T-cell (primary cell): ENCODE measurements around the gene CCDC190. TPM values are rescaled to one million over a fixed set of nuclear protein-coding genes. Genes with fewer than 3 reads are reported as not detected.

ENCODE experiments used
- ATAC-seq, 4 experiments: fragments of 200-7000 bp in 3 of 4; fragments of 150-1000 bp in 1 of 4; cut with Tn5 transposase; replicated peaks in 1 of 4; 1 replicate in 3 of 4; 2 replicates in 1 of 4; pipeline ENCODE4 v1.10.0; 2021; ENCODE audit warnings: moderate library complexity in 3 of 4, mild to moderate bottlenecking in 2 of 4, moderate number of reproducible peaks in 1 of 4
- CTCF ChIA-PET, 2 donors: fragments of 300-600 bp; sonication (Branson Sonifier 250); formaldehyde crosslinking; loops; one replicate each; lab custom pipeline; 2022; ENCODE audit warnings: antibody characterized with exemption in 2 of 2; lab: Charles Lee
- POLR2A ChIA-PET, 2 donors: fragments of 300-600 bp; sonication (Branson Sonifier 250); formaldehyde crosslinking; loops; one replicate each; lab custom pipeline; 2022; ENCODE audit warnings: antibody characterized with exemption in 2 of 2; lab: Charles Lee
- DNase-seq, 35 experiments: peaks; one replicate each; pipeline versions ENCODE4 v3.0.0 to v3.0.0-alpha.2; 2013 to 2023
- H3K27ac ChIP-seq: one replicate; pipeline ENCODE4 v1.5.1; 2013; ENCODE audit warnings: low read length
- H3K27me3 ChIP-seq, 2 experiments: replicated peaks in 1 of 2; 1 replicate in 1 of 2; 2 replicates in 1 of 2; pipeline versions ENCODE4 v1.6.1 to v1.7.0; 2013; ENCODE audit warnings: low read length in 1 of 2, mixed read lengths in 1 of 2; ENCODE audit not compliant: control insufficient read depth in 2 of 2, insufficient read depth in 2 of 2; ENCODE audit errors: extremely low read depth in 1 of 2
- H3K36me3 ChIP-seq, 2 donors: 1 replicate in 1 of 2; 2 replicates in 1 of 2; pipeline versions ENCODE4 v1.6.1 to v1.7.0; 2013; ENCODE audit warnings: low read length in 1 of 2; ENCODE audit not compliant: control insufficient read depth in 2 of 2, insufficient read depth in 1 of 2; ENCODE audit errors: extremely low read depth in 1 of 2
- H3K4me1 ChIP-seq, 2 experiments: 1 replicate in 1 of 2; 2 replicates in 1 of 2; pipeline versions ENCODE4 v1.6.1 to v1.7.0; 2013; ENCODE audit warnings: low read length in 2 of 2, mixed read lengths in 1 of 2; ENCODE audit not compliant: insufficient read depth in 2 of 2, control insufficient read depth in 1 of 2; ENCODE audit errors: extremely low read depth in 1 of 2
- H3K4me3 ChIP-seq, 2 donors: 1 replicate in 1 of 2; 2 replicates in 1 of 2; pipeline versions ENCODE4 v1.5.1 to v1.7.0; 2013; ENCODE audit warnings: mild to moderate bottlenecking in 2 of 2, low read length in 1 of 2, moderate library complexity in 1 of 2; ENCODE audit not compliant: control insufficient read depth in 1 of 2; ENCODE audit errors: extremely low read depth in 1 of 2
- H3K9me3 ChIP-seq: 2 replicates; pipeline ENCODE4 v1.7.0; 2013
- H3K27ac Mint-ChIP-seq, 2 donors: one replicate each; pipeline ENCODE4 v1.8.0; 2020 to 2021; ENCODE audit warnings: mild to moderate bottlenecking in 2 of 2, mixed read lengths in 2 of 2
- H3K27me3 Mint-ChIP-seq, 2 donors: one replicate each; pipeline ENCODE4 v1.8.0; 2021 to 2022; ENCODE audit warnings: mixed read lengths in 2 of 2
- H3K36me3 Mint-ChIP-seq: one replicate; pipeline ENCODE4 v1.8.0; 2021; ENCODE audit warnings: mixed read lengths
- H3K4me1 Mint-ChIP-seq, 3 donors: one replicate each; pipeline ENCODE4 v1.8.0; 2020 to 2022; ENCODE audit warnings: mixed read lengths in 3 of 3, mild to moderate bottlenecking in 1 of 3
- H3K4me3 Mint-ChIP-seq, 3 donors: one replicate each; pipeline ENCODE4 v1.8.0; 2020 to 2022; ENCODE audit warnings: mild to moderate bottlenecking in 3 of 3, mixed read lengths in 3 of 3, moderate library complexity in 3 of 3
- H3K9me3 Mint-ChIP-seq, 3 donors: one replicate each; pipeline ENCODE4 v1.8.0; 2020 to 2022; ENCODE audit warnings: mixed read lengths in 3 of 3
- WGBS: methylation state at CpG from one replicate; pipeline ENCODE4 v1.1.5; 2013; ENCODE audit warnings: missing lambda C conversion rate; ENCODE audit not compliant: insufficient coverage; 5-methylcytosine and 5-hydroxymethylcytosine counted together
- total RNA-seq, 35 experiments: library from RNA in 6 of 35; stranded (reverse) in 6 of 35; fragments of 120-200 nt in 1 of 35; gene quantifications; one replicate each; pipeline versions ENCODE4 v1.2.1 to v1.2.4 and lab custom pipeline; 2013 to 2026

The CCDC190 gene
- total RNA-seq, 5 donors from 2014 or later (not counting 1 experiment from before 2014, with no cell fraction given) = not detected

- ATAC-seq (no peak), DNase-seq (no peak)
- no peaks in the 10 kb centered on the region for H3K9me3 ChIP-seq
- H3K27ac ChIP-seq = no peak overlapping the region
- POLR2A ChIA-PET = no interaction called here
- H3K4me3 ChIP-seq = no peak overlapping the region
- H3K27me3 Mint-ChIP-seq = peaks cover 0 to 9% of the 10 kb centered on the region in 2 donors
- H3K27me3 ChIP-seq = no peaks in the 10 kb centered on the region
- no peaks in the 10 kb centered on the region for H3K36me3 ChIP-seq
- H3K4me1 Mint-ChIP-seq = no peaks in the 10 kb centered on the region
- H3K9me3 Mint-ChIP-seq = no peaks in the 10 kb centered on the region
- H3K27ac Mint-ChIP-seq = no peak overlapping the region
- H3K4me3 Mint-ChIP-seq = no peak overlapping the region
- no CpG with 5 or more reads among the region's 4 CpGs for WGBS
- H3K36me3 Mint-ChIP-seq = no peaks in the 10 kb centered on the region
- no peaks in the 10 kb centered on the region for H3K4me1 ChIP-seq
- CTCF ChIA-PET = no interaction called here
Observed at GRCh38 chr1:162904579-162904978, 43.6 kb upstream of the CCDC190 start.

- Histone ChIP-seq H3K27me3 (no peaks in the 10 kb centered on the region), H3K9me3 (no peaks in the 10 kb centered on the region), H3K4me3 (no peak overlapping the region), H3K27ac (no peak overlapping the region), H3K36me3 (no peaks in the 10 kb centered on the region), H3K4me1 (no peaks in the 10 kb centered on the region)
- ChIA-PET CTCF (no interaction called here), POLR2A (no interaction called here)
- no peaks in the 10 kb centered on the region for H3K9me3 Mint-ChIP-seq
- H3K27me3 Mint-ChIP-seq = peaks cover 0 to 4% of the 10 kb centered on the region in 2 donors
- WGBS = 100% methylated on average over 2 of the region's 3 CpGs
- no peaks in the 10 kb centered on the region for H3K4me1 Mint-ChIP-seq
- DNase-seq (no peak), ATAC-seq (no peak)
- no peaks in the 10 kb centered on the region for H3K36me3 Mint-ChIP-seq
- no peak overlapping the region for H3K27ac Mint-ChIP-seq
- no peak overlapping the region for H3K4me3 Mint-ChIP-seq
Observed at GRCh38 chr1:162904023-162904422, 43.0 kb upstream of the CCDC190 start.

DNA sequence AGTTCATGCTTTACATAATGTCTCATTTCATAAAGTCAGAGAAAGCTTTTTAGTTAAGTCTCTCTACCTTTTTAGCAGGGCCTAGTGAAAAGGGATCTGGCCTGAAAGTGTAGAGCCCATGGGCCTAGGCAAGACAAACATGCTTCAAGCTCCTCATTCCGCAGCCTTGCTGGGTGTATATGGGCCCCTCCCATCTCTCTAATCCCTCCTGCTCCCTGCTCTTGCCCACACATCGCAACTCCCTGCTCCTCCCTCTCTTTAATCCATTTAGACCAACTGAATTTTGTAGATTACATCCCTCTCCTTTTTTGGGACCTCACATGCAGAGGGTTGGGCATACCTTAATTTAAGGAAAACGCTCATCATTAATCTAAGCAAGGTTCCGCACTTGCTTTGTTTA is 42.3 kb upstream of the CCDC190 start:
- no peak for ATAC-seq
- POLR2A ChIA-PET = no interaction called here

GRCh38 chr1:162902416-162902815 is 41.4 kb upstream of the CCDC190 start:
- Histone ChIP-seq H3K4me1 (no peaks in the 10 kb centered on the region), H3K36me3 (no peaks in the 10 kb centered on the region), H3K9me3 (no peaks in the 10 kb centered on the region), H3K27me3 (no peaks in the 10 kb centered on the region), H3K27ac (no peak overlapping the region), H3K4me3 (no peak overlapping the region)
- DNase-seq = no peak
- no peak for ATAC-seq
- Mint-ChIP-seq H3K36me3 (no peaks in the 10 kb centered on the region), H3K4me1 (no peaks in the 10 kb centered on the region), H3K9me3 (no peaks in the 10 kb centered on the region), H3K4me3 (no peak overlapping the region), H3K27ac (no peak overlapping the region), H3K27me3 (peaks cover 0 to 5% of the 10 kb centered on the region in 2 donors)
- ChIA-PET CTCF (no interaction called here), POLR2A (no interaction called here)
- WGBS = 57% methylated on average over 1 of the region's 2 CpGs

More for the DNA sequence above, 42.3 kb upstream of the CCDC190 start:
- Mint-ChIP-seq H3K36me3 (no peaks in the 10 kb centered on the region), H3K9me3 (no peaks in the 10 kb centered on the region), H3K27ac (no peak overlapping the region), H3K27me3 (peaks cover 0 to 4% of the 10 kb centered on the region in 2 donors), H3K4me1 (no peaks in the 10 kb centered on the region), H3K4me3 (no peak overlapping the region)
- CTCF ChIA-PET = no interaction called here
- no peak for DNase-seq
- 100% methylated on average over 1 of the region's 4 CpGs for WGBS
- Histone ChIP-seq H3K9me3 (no peaks in the 10 kb centered on the region), H3K4me1 (no peaks in the 10 kb centered on the region), H3K4me3 (no peak overlapping the region), H3K36me3 (no peaks in the 10 kb centered on the region), H3K27me3 (no peaks in the 10 kb centered on the region), H3K27ac (no peak overlapping the region)

DNA sequence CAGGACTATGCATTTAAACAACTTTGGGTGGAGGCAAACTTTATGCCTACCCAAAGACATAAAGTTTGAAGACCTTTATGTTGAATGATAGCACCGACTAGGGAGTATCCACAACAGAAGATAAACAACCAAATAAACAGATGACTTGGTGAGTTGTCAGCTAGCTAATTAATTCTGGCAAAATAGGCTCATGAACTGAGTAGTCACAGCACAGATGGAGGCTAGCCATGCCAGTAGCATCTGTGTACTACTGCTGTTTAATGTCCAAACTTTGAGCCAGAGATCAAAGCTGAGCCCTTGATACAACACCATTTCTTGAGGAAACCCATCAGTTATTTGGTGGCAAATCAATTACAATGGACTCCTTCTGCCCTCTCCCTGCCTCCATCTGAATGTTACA is 40.3 kb upstream of the CCDC190 start:
- no CpG with 5 or more reads among the region's 1 CpG for WGBS
- no peak for ATAC-seq

GRCh38 chr1:162899422-162900146 is 38.6 kb upstream of the CCDC190 start:
- WGBS = 72% methylated on average over 3 of the region's 5 CpGs
- no peak for DNase-seq
- Histone ChIP-seq H3K36me3 (no peaks in the 10 kb centered on the region), H3K27me3 (no peaks in the 10 kb centered on the region), H3K9me3 (no peaks in the 10 kb centered on the region), H3K27ac (no peak overlapping the region), H3K4me3 (no peak overlapping the region), H3K4me1 (no peaks in the 10 kb centered on the region)
- Mint-ChIP-seq H3K9me3 (no peaks in the 10 kb centered on the region), H3K4me3 (no peak overlapping the region), H3K4me1 (no peaks in the 10 kb centered on the region), H3K36me3 (no peaks in the 10 kb centered on the region), H3K27me3 (peaks cover 9 to 11% of the 10 kb centered on the region in 2 donors), H3K27ac (no peak overlapping the region)
- no peak for ATAC-seq
- ChIA-PET POLR2A (no interaction called here), CTCF (no interaction called here)

More for the DNA sequence above, 40.3 kb upstream of the CCDC190 start:
- H3K4me3 ChIP-seq = no peak overlapping the region
- no peaks in the 10 kb centered on the region for H3K4me1 Mint-ChIP-seq
- H3K27me3 Mint-ChIP-seq = peaks cover 6 to 7% of the 10 kb centered on the region in 2 donors
- H3K27me3 ChIP-seq = no peaks in the 10 kb centered on the region
- no peak overlapping the region for H3K27ac Mint-ChIP-seq
- ChIA-PET CTCF (no interaction called here), POLR2A (interaction anchor here in 1 of 2 donors (0.6 kb wide), 1 partner anchor 234 kb away, joined by 3 read pairs; no protein-coding TSS in a partner anchor)
- no peaks in the 10 kb centered on the region for H3K36me3 Mint-ChIP-seq
- no peaks in the 10 kb centered on the region for H3K36me3 ChIP-seq
- no peaks in the 10 kb centered on the region for H3K9me3 ChIP-seq
- H3K4me3 Mint-ChIP-seq = no peak overlapping the region
- no peaks in the 10 kb centered on the region for H3K9me3 Mint-ChIP-seq
- H3K27ac ChIP-seq = no peak overlapping the region
- DNase-seq = no peak
- no peaks in the 10 kb centered on the region for H3K4me1 ChIP-seq

GRCh38 chr1:162893612-162893908 is 32.6 kb upstream of the CCDC190 start:
- Mint-ChIP-seq H3K9me3 (no peaks in the 10 kb centered on the region), H3K36me3 (no peaks in the 10 kb centered on the region)
- CTCF ChIA-PET = no interaction called here

More at GRCh38 chr1:162893612-162893908, 32.6 kb upstream of the CCDC190 start:
- DNase-seq = no peak
- no peaks in the 10 kb centered on the region for H3K36me3 ChIP-seq
- no peak for ATAC-seq
- Mint-ChIP-seq H3K4me1 (no peaks in the 10 kb centered on the region), H3K27me3 (peaks cover 23 to 29% of the 10 kb centered on the region in 2 donors), H3K27ac (no peak overlapping the region), H3K4me3 (no peak overlapping the region)
- no peaks in the 10 kb centered on the region for H3K9me3 ChIP-seq
- H3K27me3 ChIP-seq = no peaks in the 10 kb centered on the region
- H3K4me3 ChIP-seq = no peak overlapping the region
- H3K4me1 ChIP-seq = no peaks in the 10 kb centered on the region
- POLR2A ChIA-PET = no interaction called here
- no peak overlapping the region for H3K27ac ChIP-seq
